ENCODE measurements around the gene SYT4. TPM values are rescaled to one million over a fixed set of nuclear protein-coding genes. Genes with fewer than 3 reads are reported as not detected.

The SYT4 gene
- total and polyA plus RNA-seq, 2 of the 13 experiments (the other 11 are each of a cell fraction or from before 2014, with no cell fraction given) = not detected

DNA sequence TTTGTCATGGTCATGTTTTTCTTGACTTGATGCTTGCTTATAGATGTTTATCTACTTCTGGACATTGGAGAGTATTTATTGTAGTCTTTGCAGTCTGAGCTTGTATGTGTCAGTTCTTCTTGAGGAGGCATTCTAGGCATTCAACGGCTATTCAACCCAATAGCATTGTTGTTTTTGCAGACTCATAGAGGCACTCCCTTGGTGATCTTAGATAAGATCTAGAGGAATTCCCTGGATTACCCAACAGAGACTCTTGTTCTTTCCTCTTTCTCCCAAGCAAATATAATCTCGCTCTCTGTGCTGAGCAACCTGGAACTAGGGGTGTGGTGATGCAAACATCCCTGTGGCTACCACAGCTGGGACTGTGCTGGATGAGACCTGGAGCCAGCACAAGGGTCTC lies 40.4 kb downstream of the SYT4 start:
- no TSS peak for BruUV-seq (replicated peaks)
- FAIRE-seq = no peak
- TF ChIP-seq SOX5 (CRISPR knock-in tag; IDR thresholded peaks at IDR 0.05; ENCODE audit: borderline replicate concordance) = no peak
- TF ChIP-seq, protein P1, sequence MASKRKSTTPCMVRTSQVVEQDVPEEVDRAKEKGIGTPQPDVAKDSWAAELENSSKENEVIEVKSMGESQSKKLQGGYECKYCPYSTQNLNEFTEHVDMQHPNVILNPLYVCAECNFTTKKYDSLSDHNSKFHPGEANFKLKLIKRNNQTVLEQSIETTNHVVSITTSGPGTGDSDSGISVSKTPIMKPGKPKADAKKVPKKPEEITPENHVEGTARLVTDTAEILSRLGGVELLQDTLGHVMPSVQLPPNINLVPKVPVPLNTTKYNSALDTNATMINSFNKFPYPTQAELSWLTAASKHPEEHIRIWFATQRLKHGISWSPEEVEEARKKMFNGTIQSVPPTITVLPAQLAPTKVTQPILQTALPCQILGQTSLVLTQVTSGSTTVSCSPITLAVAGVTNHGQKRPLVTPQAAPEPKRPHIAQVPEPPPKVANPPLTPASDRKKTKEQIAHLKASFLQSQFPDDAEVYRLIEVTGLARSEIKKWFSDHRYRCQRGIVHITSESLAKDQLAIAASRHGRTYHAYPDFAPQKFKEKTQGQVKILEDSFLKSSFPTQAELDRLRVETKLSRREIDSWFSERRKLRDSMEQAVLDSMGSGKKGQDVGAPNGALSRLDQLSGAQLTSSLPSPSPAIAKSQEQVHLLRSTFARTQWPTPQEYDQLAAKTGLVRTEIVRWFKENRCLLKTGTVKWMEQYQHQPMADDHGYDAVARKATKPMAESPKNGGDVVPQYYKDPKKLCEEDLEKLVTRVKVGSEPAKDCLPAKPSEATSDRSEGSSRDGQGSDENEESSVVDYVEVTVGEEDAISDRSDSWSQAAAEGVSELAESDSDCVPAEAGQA (IDR thresholded peaks at IDR 0.05; ENCODE audit: low read depth) = no peak
- TF ChIP-seq, protein P1 (CRISPR knock-in tag; IDR thresholded peaks at IDR 0.05; ENCODE audit: borderline replicate concordance) = no peak
- no peak for TF ChIP-seq ZNF570 (CRISPR knock-in tag; IDR thresholded peaks at IDR 0.05; ENCODE audit: borderline replicate concordance)
- TF ChIP-seq, protein P2, sequence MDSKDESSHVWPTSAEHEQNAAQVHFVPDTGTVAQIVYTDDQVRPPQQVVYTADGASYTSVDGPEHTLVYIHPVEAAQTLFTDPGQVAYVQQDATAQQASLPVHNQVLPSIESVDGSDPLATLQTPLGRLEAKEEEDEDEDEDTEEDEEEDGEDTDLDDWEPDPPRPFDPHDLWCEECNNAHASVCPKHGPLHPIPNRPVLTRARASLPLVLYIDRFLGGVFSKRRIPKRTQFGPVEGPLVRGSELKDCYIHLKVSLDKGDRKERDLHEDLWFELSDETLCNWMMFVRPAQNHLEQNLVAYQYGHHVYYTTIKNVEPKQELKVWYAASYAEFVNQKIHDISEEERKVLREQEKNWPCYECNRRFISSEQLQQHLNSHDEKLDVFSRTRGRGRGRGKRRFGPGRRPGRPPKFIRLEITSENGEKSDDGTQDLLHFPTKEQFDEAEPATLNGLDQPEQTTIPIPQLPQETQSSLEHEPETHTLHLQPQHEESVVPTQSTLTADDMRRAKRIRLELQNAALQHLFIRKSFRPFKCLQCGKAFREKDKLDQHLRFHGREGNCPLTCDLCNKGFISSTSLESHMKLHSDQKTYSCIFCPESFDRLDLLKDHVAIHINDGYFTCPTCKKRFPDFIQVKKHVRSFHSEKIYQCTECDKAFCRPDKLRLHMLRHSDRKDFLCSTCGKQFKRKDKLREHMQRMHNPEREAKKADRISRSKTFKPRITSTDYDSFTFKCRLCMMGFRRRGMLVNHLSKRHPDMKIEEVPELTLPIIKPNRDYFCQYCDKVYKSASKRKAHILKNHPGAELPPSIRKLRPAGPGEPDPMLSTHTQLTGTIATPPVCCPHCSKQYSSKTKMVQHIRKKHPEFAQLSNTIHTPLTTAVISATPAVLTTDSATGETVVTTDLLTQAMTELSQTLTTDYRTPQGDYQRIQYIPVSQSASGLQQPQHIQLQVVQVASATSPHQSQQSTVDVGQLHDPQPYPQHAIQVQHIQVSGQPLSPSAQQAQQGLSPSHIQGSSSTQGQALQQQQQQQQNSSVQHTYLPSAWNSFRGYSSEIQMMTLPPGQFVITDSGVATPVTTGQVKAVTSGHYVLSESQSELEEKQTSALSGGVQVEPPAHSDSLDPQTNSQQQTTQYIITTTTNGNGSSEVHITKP (CRISPR knock-in tag; IDR thresholded peaks at IDR 0.05; ENCODE audit: low read depth) = no peak
- no peak for TF ChIP-seq KDM1A (CRISPR knock-in tag; IDR thresholded peaks at IDR 0.05)
- no peak for TF ChIP-seq IRX3 (CRISPR knock-in tag; IDR thresholded peaks at IDR 0.05; ENCODE audit: borderline replicate concordance, low read depth)
- TF ChIP-seq, protein P3, sequence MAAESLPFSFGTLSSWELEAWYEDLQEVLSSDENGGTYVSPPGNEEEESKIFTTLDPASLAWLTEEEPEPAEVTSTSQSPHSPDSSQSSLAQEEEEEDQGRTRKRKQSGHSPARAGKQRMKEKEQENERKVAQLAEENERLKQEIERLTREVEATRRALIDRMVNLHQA (CRISPR knock-in tag; IDR thresholded peaks at IDR 0.05) = no peak
- TF ChIP-seq, protein P4, sequence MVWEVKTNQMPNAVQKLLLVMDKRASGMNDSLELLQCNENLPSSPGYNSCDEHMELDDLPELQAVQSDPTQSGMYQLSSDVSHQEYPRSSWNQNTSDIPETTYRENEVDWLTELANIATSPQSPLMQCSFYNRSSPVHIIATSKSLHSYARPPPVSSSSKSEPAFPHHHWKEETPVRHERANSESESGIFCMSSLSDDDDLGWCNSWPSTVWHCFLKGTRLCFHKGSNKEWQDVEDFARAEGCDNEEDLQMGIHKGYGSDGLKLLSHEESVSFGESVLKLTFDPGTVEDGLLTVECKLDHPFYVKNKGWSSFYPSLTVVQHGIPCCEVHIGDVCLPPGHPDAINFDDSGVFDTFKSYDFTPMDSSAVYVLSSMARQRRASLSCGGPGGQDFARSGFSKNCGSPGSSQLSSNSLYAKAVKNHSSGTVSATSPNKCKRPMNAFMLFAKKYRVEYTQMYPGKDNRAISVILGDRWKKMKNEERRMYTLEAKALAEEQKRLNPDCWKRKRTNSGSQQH (CRISPR knock-in tag; IDR thresholded peaks at IDR 0.05; ENCODE audit: low read depth) = no peak
- TF ChIP-seq SP4 (CRISPR knock-in tag; IDR thresholded peaks at IDR 0.05) = no peak
- no peaks in the 10 kb centered on the region for H3K9me3 ChIP-seq (ENCODE audit: low read length)
- in situ Hi-C loops (cut with HindIII; ENCODE audit: extremely low pct_ligation_motif_present, low pct_unique_long_range_greater_than_20kb) (no loop called here), intact Hi-C loops (cut with micrococcal nuclease; ENCODE audit: unreplicated experiment) (no loop called here)
- POLR2A ChIA-PET = no interaction called here
- no peak overlapping the region for H2AFZ ChIP-seq (ENCODE audit: low read length)
- no peak overlapping the region for H3K9ac ChIP-seq (ENCODE audit: insufficient read depth, low read depth, low read length)
- H3K36me3 ChIP-seq (replicated peaks in 1 of 2; ENCODE audit: control insufficient read depth in 1 of 2, insufficient read depth in 2 of 2, low read length in 2 of 2) = no peaks in the 10 kb centered on the region
- H3K4me3 ChIP-seq (replicated peaks in 1 of 3; ENCODE audit: insufficient read depth in 1 of 3, low read depth in 2 of 3, low read length in 3 of 3) = no peak overlapping the region
- no peaks in the 10 kb centered on the region for H3K79me2 ChIP-seq (ENCODE audit: insufficient read depth, low read length)
- 0% methylated on average over 2 of the region's 2 CpGs for WGBS (ENCODE audit: low lambda C conversion rate)
- CTCF ChIA-PET (ENCODE audit: low intra/inter-chr PET ratio, low total read pairs) = no interaction called here
- no peaks in the 10 kb centered on the region for H3K27me3 ChIP-seq (ENCODE audit: control insufficient read depth in 1 of 2, insufficient read depth in 2 of 2, low read length in 2 of 2)
- no peak for DNase-seq (ENCODE audit: low spot score)
- H4K20me1 ChIP-seq (ENCODE audit: insufficient read depth, low read length) = no peaks in the 10 kb centered on the region
- no peak overlapping the region for H3K4me2 ChIP-seq (ENCODE audit: low read depth, low read length)
- no peaks in the 10 kb centered on the region for H3K4me1 ChIP-seq (ENCODE audit: insufficient read depth, low read length)
- ATAC-seq = no peak
- no peak overlapping the region for H3K27ac ChIP-seq (ENCODE audit: extremely low read length, insufficient read depth, low read length)

Measured in HepG2 (cell line).